ENCODE results near the gene VTCN1. TPM values are rescaled to one million over a fixed set of nuclear protein-coding genes. Genes with fewer than 3 reads are reported as not detected.
A peak's percentile ranks its signal among the peaks of the same experiment; 100 is the strongest.

VTCN1 gene
- total and polyA plus RNA-seq, 8 donors, result 12.9 to 42.5 (median 15.8) TPM

- DNase-seq, result no peak
- Histone ChIP-seq H3K4me1 (peaks cover 0 to 14% (median 7%) of the 10 kb centered on the region in 3 donors), H3K27me3 (no peaks in the 10 kb centered on the region), H3K4me3 (no peak overlapping the region), H3K9me3 (no peaks in the 10 kb centered on the region), H3K36me3 (no peaks in the 10 kb centered on the region), H3K27ac (no peak overlapping the region)
- no peak for TF ChIP-seq CTCF (IDR thresholded peaks at IDR 0.05)
- WGBS, 2 donors, result 40 to 43% methylated on average over 4 of the region's 4 CpGs
- FAIRE-seq, result no peak
- intact Hi-C loops (cut with DNase I), result no loop called here
- ATAC-seq, result peak in 2 of 4 donors; percentile 16 to 20
These were observed 113.3 kb downstream of the VTCN1 start for GRCh38 chr1:117097443-117097842.

- H3K4me1 ChIP-seq, result peaks cover 0 to 14% (median 7%) of the 10 kb centered on the region in 3 donors
- H3K9me3 ChIP-seq, result no peaks in the 10 kb centered on the region
- FAIRE-seq (no peak), DNase-seq (no peak), ATAC-seq (peak; percentile 61 to 85 (median 76))
- intact Hi-C loops (cut with DNase I), result no loop called here
- no peak for TF ChIP-seq CTCF (IDR thresholded peaks at IDR 0.05)
- H3K36me3 ChIP-seq, result no peaks in the 10 kb centered on the region
- WGBS, 2 donors, result 22 to 25% methylated on average over 3 of the region's 3 CpGs
- H3K27me3 ChIP-seq, result no peaks in the 10 kb centered on the region
- no peak overlapping the region for H3K27ac ChIP-seq
- H3K4me3 ChIP-seq, result no peak overlapping the region
These were observed 113.7 kb downstream of the VTCN1 start for GRCh38 chr1:117096951-117097408.

- no peaks in the 10 kb centered on the region for H3K36me3 ChIP-seq
- intact Hi-C loops (cut with DNase I), result no loop called here
- H3K4me1 ChIP-seq, result peaks cover 0 to 14% (median 7%) of the 10 kb centered on the region in 3 donors
- no peaks in the 10 kb centered on the region for H3K27me3 ChIP-seq
- FAIRE-seq (no peak), DNase-seq (no peak), ATAC-seq (no peak)
- WGBS, 2 donors, result 92% methylated on average over 7 of the region's 7 CpGs
- H3K4me3 ChIP-seq, result no peak overlapping the region
- no peak for TF ChIP-seq CTCF (IDR thresholded peaks at IDR 0.05)
- no peak overlapping the region for H3K27ac ChIP-seq
- no peaks in the 10 kb centered on the region for H3K9me3 ChIP-seq
These were observed 115.7 kb downstream of the VTCN1 start for GRCh38 chr1:117094841-117095604.

GRCh38 chr1:117093870-117094621 lies 116.7 kb downstream of the VTCN1 start:
- Histone ChIP-seq H3K9me3 (no peaks in the 10 kb centered on the region), H3K4me1 (peaks cover 0 to 14% (median 7%) of the 10 kb centered on the region in 3 donors), H3K4me3 (no peak overlapping the region), H3K36me3 (no peaks in the 10 kb centered on the region), H3K27ac (no peak overlapping the region), H3K27me3 (no peaks in the 10 kb centered on the region)
- intact Hi-C loops (cut with DNase I), result no loop called here
- no peak for FAIRE-seq
- DNase-seq, result no peak
- 91 to 95% methylated on average over 6 of the region's 6 CpGs for WGBS, 2 donors
- ATAC-seq, result peak in 2 of 4 donors; percentile 45
- TF ChIP-seq CTCF (IDR thresholded peaks at IDR 0.05), result no peak

Small RNA genes within 50 kb of the gene (microRNA-seq; reads per million reads assigned to microRNA genes)
- 13.3 to 14.3 reads per million in 2 donors for gene MIR942

Other genes with a start within 250 kb of the VTCN1 start
- gene CD101, start 209.2 kb downstream of the VTCN1 start, total RNA-seq, result 1 to 10 TPM in 4 of 6 donors, under 1 TPM in 2; 0.51 to 2.0 (median 1.2) TPM
- gene CD101, start 209.2 kb downstream of the VTCN1 start, polyA plus RNA-seq, result 1 to 10 TPM; 1.5 to 3.4 TPM
- 10 to 100 TPM in 1 of 6 donors, 1 to 10 TPM in 5; 3.5 to 16.5 (median 5.5) TPM for gene TTF2, start 150.6 kb downstream of the VTCN1 start, total RNA-seq
- gene TTF2, start 150.6 kb downstream of the VTCN1 start, polyA plus RNA-seq, result 1 to 10 TPM; 2.0 to 3.1 TPM
- 1 to 10 TPM; 2.4 to 6.8 (median 4.9) TPM for gene TRIM45, start 89.2 kb downstream of the VTCN1 start, total RNA-seq
- 10 to 100 TPM; 18.2 to 30.1 TPM for gene TRIM45, start 89.2 kb downstream of the VTCN1 start, polyA plus RNA-seq
- gene MAN1A2, start 156.5 kb upstream of the VTCN1 start, total RNA-seq, result 10 to 100 TPM; 37.4 to 50.7 (median 45.7) TPM
- 1 to 10 TPM; 6.0 to 8.4 TPM for gene MAN1A2, start 156.5 kb upstream of the VTCN1 start, polyA plus RNA-seq

All from pancreas (tissue), 10 donors.